OCI-LY3 (cell line): ENCODE results near the gene MFN2.

Source experiments
- H2AFZ ChIP-seq: fragments of 200-600, 300-600 bp; shearing (Covaris generic); 2 replicates; pipeline ENCODE4 v1.6.0; 2014; ENCODE audit warnings: antibody characterized with exemption, low read depth, low read length
- H3K27ac ChIP-seq: fragments of 200-600, 300-600 bp; sonication (generic); 2 replicates; pipeline ENCODE4 v1.5.1; 2014; ENCODE audit warnings: mild to moderate bottlenecking, low read length, moderate library complexity, mixed read lengths
- H3K27me3 ChIP-seq: fragments of 200-600, 300-600 bp; sonication (generic); 2 replicates; pipeline ENCODE4 v1.6.1; 2014; ENCODE audit warnings: low read depth, low read length, mixed read lengths
- H3K36me3 ChIP-seq: fragments of 200-600, 300-600 bp; sonication (generic); replicated peaks from 2 replicates; pipeline ENCODE3; 2014; ENCODE audit warnings: low read depth, low read length, mixed read lengths
- H3K4me1 ChIP-seq: fragments of 300-600, 200-600 bp; sonication (generic); 2 replicates; pipeline ENCODE4 v1.6.1; 2014; ENCODE audit warnings: low read length, mixed read lengths
- H3K4me2 ChIP-seq: fragments of 200-600, 300-600 bp; sonication (generic); 2 replicates; pipeline ENCODE4 v1.6.1; 2014; ENCODE audit warnings: low read length, mixed read lengths
- H3K4me3 ChIP-seq: fragments of 300-600, 200-600 bp; sonication (generic); 2 replicates; pipeline ENCODE4 v1.5.1; 2014; ENCODE audit warnings: antibody characterized with exemption, mild to moderate bottlenecking, low read length, moderate library complexity
- H3K79me2 ChIP-seq: fragments of 300-600, 200-600 bp; shearing (Covaris generic); 2 replicates; pipeline ENCODE4 v1.6.1; 2014; ENCODE audit warnings: mild to moderate bottlenecking, low read length, mixed read lengths
- H3K9ac ChIP-seq: fragments of 300-600, 200-600 bp; shearing (Covaris generic); 2 replicates; pipeline ENCODE4 v1.6.0; 2014; ENCODE audit warnings: mild to moderate bottlenecking, low read length, moderate library complexity
- H3K9me3 ChIP-seq: fragments of 200-600, 300-600 bp; shearing (Covaris generic); 2 replicates; pipeline ENCODE4 v1.6.1; 2014; ENCODE audit warnings: low read length, mixed read lengths; ENCODE audit not compliant: insufficient read depth
- H4K20me1 ChIP-seq: fragments of 200-600, 300-600 bp; sonication (generic); 2 replicates; pipeline ENCODE4 v1.6.1; 2016; ENCODE audit warnings: low read length, mixed read lengths; ENCODE audit not compliant: insufficient read depth
- CTCF ChIP-seq: fragments of 200-600, 300-600 bp; sonication (generic); IDR thresholded peaks from 2 replicates; pipeline ENCODE4 v1.5.1; 2014; ENCODE audit warnings: antibody characterized with exemption, low read length, low read depth
- EZH2phosphoT487 ChIP-seq: fragments of 200-600 bp; shearing (Covaris generic); IDR thresholded peaks from 2 replicates; pipeline ENCODE4 v1.6.1; 2018; ENCODE audit warnings: antibody characterized with exemption, mixed run types, low read depth

Gene MFN2

GRCh38 chr1:11998636-11999035, 18.4 kb downstream of the MFN2 start:
- no peaks in the 10 kb centered on the region for H3K27me3 ChIP-seq
- no peaks in the 10 kb centered on the region for H4K20me1 ChIP-seq
- H3K36me3 ChIP-seq: peaks cover 11% of the 10 kb centered on the region
- H3K9ac ChIP-seq: no peak overlapping the region
- no peaks in the 10 kb centered on the region for H3K4me1 ChIP-seq
- no peak overlapping the region for H2AFZ ChIP-seq
- TF ChIP-seq EZH2phosphoT487: no peak
- TF ChIP-seq CTCF: no peak
- H3K9me3 ChIP-seq: no peaks in the 10 kb centered on the region
- no peak overlapping the region for H3K4me3 ChIP-seq
- H3K4me2 ChIP-seq: no peak overlapping the region
- H3K79me2 ChIP-seq: no peaks in the 10 kb centered on the region
- no peak overlapping the region for H3K27ac ChIP-seq

- H2AFZ ChIP-seq: no peak overlapping the region
- H4K20me1 ChIP-seq: no peaks in the 10 kb centered on the region
- no peaks in the 10 kb centered on the region for H3K79me2 ChIP-seq
- peaks cover 17% of the 10 kb centered on the region for H3K36me3 ChIP-seq
- TF ChIP-seq EZH2phosphoT487: no peak
- TF ChIP-seq CTCF: no peak
- H3K27me3 ChIP-seq: no peaks in the 10 kb centered on the region
- no peaks in the 10 kb centered on the region for H3K9me3 ChIP-seq
- no peak overlapping the region for H3K4me2 ChIP-seq
- no peak overlapping the region for H3K4me3 ChIP-seq
- H3K27ac ChIP-seq: no peak overlapping the region
- H3K4me1 ChIP-seq: peaks cover 2% of the 10 kb centered on the region
- H3K9ac ChIP-seq: no peak overlapping the region
Measured at GRCh38 chr1:11999236-11999635, 19.0 kb downstream of the MFN2 start.

- Histone ChIP-seq H3K4me3 (no peak overlapping the region), H4K20me1 (0 out of 2 replicates have a peak, but pooled peaks cover 4% of the 10 kb centered on the region), H3K36me3 (peaks cover 35% of the 10 kb centered on the region), H2AFZ (no peak overlapping the region), H3K4me2 (no peak overlapping the region), H3K27ac (no peak overlapping the region), H3K4me1 (peaks cover 24% of the 10 kb centered on the region), H3K9me3 (no peaks in the 10 kb centered on the region), H3K9ac (no peak overlapping the region), H3K79me2 (no peaks in the 10 kb centered on the region), H3K27me3 (no peaks in the 10 kb centered on the region)
- no peak for TF ChIP-seq EZH2phosphoT487
- TF ChIP-seq CTCF: peak; percentile 65
Measured at GRCh38 chr1:12001249-12001917, 21.1 kb downstream of the MFN2 start.

- peaks cover 41% of the 10 kb centered on the region for H3K36me3 ChIP-seq
- H3K27ac ChIP-seq: no peak overlapping the region
Measured at GRCh38 chr1:12001996-12002493, 21.8 kb downstream of the MFN2 start.

More at GRCh38 chr1:12001996-12002493, 21.8 kb downstream of the MFN2 start:
- H3K79me2 ChIP-seq: no peaks in the 10 kb centered on the region
- peaks cover 26% of the 10 kb centered on the region for H3K4me1 ChIP-seq
- no peaks in the 10 kb centered on the region for H3K9me3 ChIP-seq
- H3K4me2 ChIP-seq: no peak overlapping the region
- no peak overlapping the region for H3K9ac ChIP-seq
- H4K20me1 ChIP-seq: 0 out of 2 replicates have a peak, but pooled peaks cover 4% of the 10 kb centered on the region
- TF ChIP-seq CTCF (no peak), EZH2phosphoT487 (no peak)
- no peaks in the 10 kb centered on the region for H3K27me3 ChIP-seq
- H2AFZ ChIP-seq: no peak overlapping the region
- no peak overlapping the region for H3K4me3 ChIP-seq
